SK-N-SH treated with all-trans-retinoic acid at 6 μM for 48 hours (cell line): ENCODE results near the gene UEVLD.
A peak's percentile ranks its signal among the peaks of the same experiment; 100 is the strongest.

Experiments
- ATAC-seq: fragments of 200-7000 bp; cut with Tn5 transposase; 3 replicates; pipeline ENCODE4 v1.9.1; 2020; ENCODE audit warnings: mild to moderate bottlenecking, moderate library complexity
- ARNTL ChIP-seq: fragments of 450-650 bp; formaldehyde crosslinking; IDR thresholded peaks from 2 replicates; pipeline ENCODE4 v1.5.0; 2020; ENCODE audit warnings: low read depth, mild to moderate bottlenecking, moderate library complexity, borderline replicate concordance
- BACH2 ChIP-seq: fragments of 250-450 bp; sonication (Bioruptor Pico); IDR thresholded peaks from 2 replicates; pipeline ENCODE4 v1.9.0; 2021; ENCODE audit warnings: mild to moderate bottlenecking, borderline replicate concordance
- CSDC2 ChIP-seq: fragments of 250-450 bp; sonication (Bioruptor Pico); IDR thresholded peaks from 2 replicates; pipeline ENCODE4 v1.5.0; 2020; ENCODE audit warnings: mild to moderate bottlenecking, moderate library complexity
- CSRNP3 ChIP-seq: fragments of 250-450 bp; sonication (Bioruptor Pico); IDR thresholded peaks from 2 replicates; pipeline ENCODE4 v1.5.1; 2021; ENCODE audit warnings: mild to moderate bottlenecking, moderate library complexity
- ESRRG ChIP-seq: fragments of 250-450 bp; sonication (Bioruptor Pico); IDR thresholded peaks from 2 replicates; pipeline ENCODE4 v1.6.1; 2021; ENCODE audit warnings: mild to moderate bottlenecking
- GLIS3 ChIP-seq: fragments of 250-450 bp; sonication (Bioruptor Pico); IDR thresholded peaks from 2 replicates; pipeline ENCODE4 v1.5.0; 2020; ENCODE audit warnings: mild to moderate bottlenecking, moderate library complexity
- ISL1 ChIP-seq: fragments of 250-450 bp; sonication (Bioruptor Pico); IDR thresholded peaks from 2 replicates; pipeline ENCODE4 v2.1.2; 2022; ENCODE audit warnings: mild to moderate bottlenecking, moderate library complexity
- OSR1 ChIP-seq: fragments of 250-450 bp; sonication (Bioruptor Pico); IDR thresholded peaks from 2 replicates; pipeline ENCODE4 v1.8.0; 2022; ENCODE audit warnings: moderate library complexity, mild to moderate bottlenecking, inconsistent platforms
- PATZ1 ChIP-seq: fragments of 250-450 bp; sonication (Bioruptor Pico); IDR thresholded peaks from 2 replicates; pipeline ENCODE4 v1.8.0; 2020; ENCODE audit warnings: mild to moderate bottlenecking, moderate library complexity, borderline replicate concordance
- PPARA ChIP-seq: fragments of 250-450 bp; sonication (Bioruptor Pico); IDR thresholded peaks from 2 replicates; pipeline ENCODE4 v1.5.0; 2020; ENCODE audit warnings: mild to moderate bottlenecking, borderline replicate concordance
- RARB ChIP-seq: fragments of 250-450 bp; sonication (Bioruptor Pico); IDR thresholded peaks from 2 replicates; pipeline ENCODE4 v1.8.0; 2021; ENCODE audit warnings: mild to moderate bottlenecking, moderate library complexity
- SNAI2 ChIP-seq: fragments of 250-450 bp; sonication (Bioruptor Pico); IDR thresholded peaks from 2 replicates; pipeline ENCODE4 v1.5.0; 2020; ENCODE audit warnings: mild to moderate bottlenecking, moderate library complexity
- TOX ChIP-seq: fragments of 250-450 bp; sonication (Bioruptor Pico); IDR thresholded peaks from 2 replicates; pipeline ENCODE4 v1.8.0; 2021; ENCODE audit warnings: mild to moderate bottlenecking, moderate library complexity, borderline replicate concordance
- ZC3H10 ChIP-seq: fragments of 250-450 bp; sonication (Bioruptor Pico); IDR thresholded peaks from 2 replicates; pipeline ENCODE4 v1.5.1; 2021; ENCODE audit warnings: mild to moderate bottlenecking, moderate library complexity
- ZFP3 ChIP-seq: fragments of 250-450 bp; sonication (Bioruptor Pico); IDR thresholded peaks from 2 replicates; pipeline ENCODE4 v1.5.0; 2020; ENCODE audit warnings: mild to moderate bottlenecking, moderate library complexity
- ZFP30 ChIP-seq: fragments of 450-650 bp; formaldehyde crosslinking; IDR thresholded peaks from 2 replicates; pipeline ENCODE4 v1.5.0; 2022; ENCODE audit warnings: mild to moderate bottlenecking, moderate library complexity
- ZNF565 ChIP-seq: fragments of 450-650 bp; formaldehyde crosslinking; conservative IDR thresholded peaks from 2 replicates; pipeline ENCODE4 v1.5.0; 2020; ENCODE audit warnings: low read depth, mild to moderate bottlenecking, moderate library complexity
- ZNF70 ChIP-seq: fragments of 450-650 bp; formaldehyde crosslinking; IDR thresholded peaks from 2 replicates; pipeline ENCODE4 v1.5.0; 2020; ENCODE audit warnings: mild to moderate bottlenecking, moderate library complexity
- ZNF8 ChIP-seq: fragments of 450-650 bp; formaldehyde crosslinking; IDR thresholded peaks from 2 replicates; pipeline ENCODE4 v1.5.0; 2020; ENCODE audit warnings: mild to moderate bottlenecking, moderate library complexity
- TF ChIP-seq, protein P1 (sequence below): fragments of 250-450 bp; sonication (Bioruptor Pico); IDR thresholded peaks from 2 replicates; pipeline ENCODE4 v1.5.0; 2020; ENCODE audit warnings: mild to moderate bottlenecking, moderate library complexity
- TF ChIP-seq, protein P2 (sequence below): fragments of 250-450 bp; sonication (Bioruptor Pico); IDR thresholded peaks from 2 replicates; pipeline ENCODE4 v1.5.1; 2020; ENCODE audit warnings: low read depth, mild to moderate bottlenecking, moderate library complexity

UEVLD gene

DNA sequence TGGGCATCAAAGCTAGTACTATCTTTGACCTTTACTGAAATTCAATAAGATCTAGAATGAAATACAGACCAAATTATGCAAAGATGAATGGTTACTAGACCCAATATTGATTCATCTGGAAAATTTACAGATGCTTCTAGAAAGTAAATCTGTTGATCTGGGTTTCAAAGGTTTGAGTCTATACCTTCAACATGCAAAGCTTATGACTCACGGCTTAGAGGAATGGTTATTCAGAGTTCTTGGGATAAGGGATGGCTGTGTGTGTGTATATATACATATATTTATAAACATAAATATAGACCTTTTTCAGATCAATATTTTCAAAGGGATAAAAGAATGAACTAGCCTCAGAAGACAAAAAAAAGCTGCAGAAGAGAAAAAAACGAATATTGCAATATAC is 44.3 kb upstream of the UEVLD start (continued):
- TF ChIP-seq, protein P1, sequence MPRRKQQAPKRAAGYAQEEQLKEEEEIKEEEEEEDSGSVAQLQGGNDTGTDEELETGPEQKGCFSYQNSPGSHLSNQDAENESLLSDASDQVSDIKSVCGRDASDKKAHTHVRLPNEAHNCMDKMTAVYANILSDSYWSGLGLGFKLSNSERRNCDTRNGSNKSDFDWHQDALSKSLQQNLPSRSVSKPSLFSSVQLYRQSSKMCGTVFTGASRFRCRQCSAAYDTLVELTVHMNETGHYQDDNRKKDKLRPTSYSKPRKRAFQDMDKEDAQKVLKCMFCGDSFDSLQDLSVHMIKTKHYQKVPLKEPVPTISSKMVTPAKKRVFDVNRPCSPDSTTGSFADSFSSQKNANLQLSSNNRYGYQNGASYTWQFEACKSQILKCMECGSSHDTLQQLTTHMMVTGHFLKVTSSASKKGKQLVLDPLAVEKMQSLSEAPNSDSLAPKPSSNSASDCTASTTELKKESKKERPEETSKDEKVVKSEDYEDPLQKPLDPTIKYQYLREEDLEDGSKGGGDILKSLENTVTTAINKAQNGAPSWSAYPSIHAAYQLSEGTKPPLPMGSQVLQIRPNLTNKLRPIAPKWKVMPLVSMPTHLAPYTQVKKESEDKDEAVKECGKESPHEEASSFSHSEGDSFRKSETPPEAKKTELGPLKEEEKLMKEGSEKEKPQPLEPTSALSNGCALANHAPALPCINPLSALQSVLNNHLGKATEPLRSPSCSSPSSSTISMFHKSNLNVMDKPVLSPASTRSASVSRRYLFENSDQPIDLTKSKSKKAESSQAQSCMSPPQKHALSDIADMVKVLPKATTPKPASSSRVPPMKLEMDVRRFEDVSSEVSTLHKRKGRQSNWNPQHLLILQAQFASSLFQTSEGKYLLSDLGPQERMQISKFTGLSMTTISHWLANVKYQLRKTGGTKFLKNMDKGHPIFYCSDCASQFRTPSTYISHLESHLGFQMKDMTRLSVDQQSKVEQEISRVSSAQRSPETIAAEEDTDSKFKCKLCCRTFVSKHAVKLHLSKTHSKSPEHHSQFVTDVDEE (CRISPR knock-in tag), result no peak
- TF ChIP-seq, all 23 proteins: peak for 0

DNA sequence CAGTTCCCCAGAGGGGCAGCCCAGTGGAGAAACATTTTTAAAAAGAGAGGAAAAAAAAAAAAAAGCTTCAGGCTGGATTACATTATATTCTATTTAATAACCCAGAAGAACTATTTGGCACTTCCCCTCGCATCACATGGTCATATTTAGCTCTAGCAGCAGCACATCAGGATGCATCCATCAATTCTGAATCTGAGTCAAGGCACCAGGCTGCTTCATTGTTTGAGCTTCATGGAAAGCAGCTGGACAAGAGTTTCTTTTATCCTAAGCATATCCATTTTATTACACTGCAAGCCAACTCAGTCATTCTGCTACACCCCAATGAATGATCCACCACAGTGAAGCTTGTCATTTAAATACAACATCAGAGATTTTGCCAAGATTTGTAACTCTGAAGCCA is 35.6 kb upstream of the UEVLD start:
- ATAC-seq, result no peak
- no peak for TF ChIP-seq ZNF565 (CRISPR knock-in tag)
- TF ChIP-seq, protein P1 (CRISPR knock-in tag), result no peak
- TF ChIP-seq ARNTL (CRISPR knock-in tag), result no peak
- TF ChIP-seq TOX (CRISPR knock-in tag), result no peak
- no peak for TF ChIP-seq OSR1
- TF ChIP-seq BACH2 (CRISPR knock-in tag), result no peak
- no peak for TF ChIP-seq ZFP3
- TF ChIP-seq ZNF8, result no peak
- TF ChIP-seq ZC3H10 (CRISPR knock-in tag), result no peak
- no peak for TF ChIP-seq CSRNP3 (CRISPR knock-in tag)
- TF ChIP-seq PATZ1, result no peak
- TF ChIP-seq GLIS3 (CRISPR knock-in tag), result no peak

DNA sequence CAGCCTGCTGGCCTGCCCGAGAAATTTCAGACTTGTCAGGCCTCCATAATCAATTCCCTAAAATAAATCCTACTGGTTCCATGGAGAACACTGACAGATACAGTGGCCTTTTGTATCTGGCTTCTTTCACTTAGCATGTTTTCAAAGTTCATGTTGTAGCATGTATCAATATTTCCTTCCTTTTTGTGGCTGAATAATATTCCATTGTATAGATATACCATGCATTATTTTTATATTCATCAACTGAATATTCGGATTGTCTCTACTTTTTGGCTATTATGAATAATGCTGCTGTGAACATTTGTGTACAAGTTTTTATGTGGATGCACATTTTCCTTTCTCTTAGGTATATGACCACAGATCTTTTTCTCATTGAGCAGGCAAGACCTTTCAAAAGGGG is 35.2 kb upstream of the UEVLD start:
- ATAC-seq, result no peak
- no peak for TF ChIP-seq RARB (CRISPR knock-in tag)
- TF ChIP-seq ZNF8, result peak; percentile 97
- no peak for TF ChIP-seq CSDC2 (CRISPR knock-in tag)
- no peak for TF ChIP-seq ZC3H10 (CRISPR knock-in tag)
- no peak for TF ChIP-seq ZNF565 (CRISPR knock-in tag)
- TF ChIP-seq, all 23 proteins: peak for 1

GRCh38 chr11:18618342-18619025 is 29.9 kb upstream of the UEVLD start:
- TF ChIP-seq ZNF70 (CRISPR knock-in tag) (no peak), BACH2 (CRISPR knock-in tag) (no peak), CSDC2 (CRISPR knock-in tag) (no peak), PPARA (CRISPR knock-in tag) (no peak), ISL1 (no peak; the same call in 1 of the 2 replicates), ARNTL (CRISPR knock-in tag) (no peak), ESRRG (CRISPR knock-in tag) (no peak), SNAI2 (CRISPR knock-in tag) (no peak), ZFP30 (CRISPR knock-in tag) (no peak), GLIS3 (CRISPR knock-in tag) (no peak)
- TF ChIP-seq, protein P2, sequence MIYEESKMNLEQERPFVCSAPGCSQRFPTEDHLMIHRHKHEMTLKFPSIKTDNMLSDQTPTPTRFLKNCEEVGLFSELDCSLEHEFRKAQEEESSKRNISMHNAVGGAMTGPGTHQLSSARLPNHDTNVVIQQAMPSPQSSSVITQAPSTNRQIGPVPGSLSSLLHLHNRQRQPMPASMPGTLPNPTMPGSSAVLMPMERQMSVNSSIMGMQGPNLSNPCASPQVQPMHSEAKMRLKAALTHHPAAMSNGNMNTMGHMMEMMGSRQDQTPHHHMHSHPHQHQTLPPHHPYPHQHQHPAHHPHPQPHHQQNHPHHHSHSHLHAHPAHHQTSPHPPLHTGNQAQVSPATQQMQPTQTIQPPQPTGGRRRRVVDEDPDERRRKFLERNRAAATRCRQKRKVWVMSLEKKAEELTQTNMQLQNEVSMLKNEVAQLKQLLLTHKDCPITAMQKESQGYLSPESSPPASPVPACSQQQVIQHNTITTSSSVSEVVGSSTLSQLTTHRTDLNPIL (CRISPR knock-in tag), result no peak
- TF ChIP-seq, protein P1 (CRISPR knock-in tag), result no peak
- peak; percentile 85 for ATAC-seq
